GM10266 (cell line): ENCODE data around the gene SPRR2B.
"Not testable (repeated sequence)": the region's sequence is repeated elsewhere in the genome, so short reads cannot be mapped to it uniquely, and the experiment has no call there.

Experiments
- DNase-seq: peaks from one replicate; pipeline ENCODE4 v3.0.0; 2012; ENCODE audit errors: extremely low spot score
- CTCF ChIP-seq: IDR thresholded peaks from 2 replicates; pipeline ENCODE4 v1.5.1; 2012; ENCODE audit warnings: mild to moderate bottlenecking, low read depth; ENCODE audit not compliant: control insufficient read depth, insufficient read depth; ENCODE audit errors: missing control alignments

Gene SPRR2B

GRCh38 chr1:153071511-153071910, at the start of gene SPRR2B:
TSS of gene SPRR2B (minus strand) at chr1:153071611. CDS start at chr1:153070839, 772 bp downstream.
- TF ChIP-seq CTCF = no peak
- no peak for DNase-seq

DNA sequence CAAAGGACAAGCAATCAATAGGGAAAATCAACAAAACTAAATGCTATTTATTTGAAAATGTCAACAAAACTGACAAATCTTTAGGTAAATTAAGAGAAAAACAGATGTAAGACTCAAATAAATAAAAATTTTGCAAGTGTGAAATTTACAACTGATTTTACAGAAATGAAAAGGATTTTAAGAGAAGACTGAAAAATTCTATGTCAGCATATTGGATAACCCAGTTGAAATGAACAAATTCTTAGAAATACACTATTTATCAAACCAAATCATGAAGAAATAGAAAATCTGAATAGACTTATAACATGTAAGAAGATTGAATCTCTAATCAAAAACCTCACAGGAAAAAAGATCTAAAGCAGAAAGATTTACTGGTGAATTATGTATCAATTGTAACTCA, 49.5 kb upstream of the SPRR2B start:
- TF ChIP-seq CTCF = no peak
- no peak for DNase-seq

GRCh38 chr1:153119491-153119971, 48.1 kb upstream of the SPRR2B start:
- no peak for TF ChIP-seq CTCF
- no peak for DNase-seq

GRCh38 chr1:153115264-153115663, 43.9 kb upstream of the SPRR2B start:
- not testable (repeated sequence) for DNase-seq

DNA sequence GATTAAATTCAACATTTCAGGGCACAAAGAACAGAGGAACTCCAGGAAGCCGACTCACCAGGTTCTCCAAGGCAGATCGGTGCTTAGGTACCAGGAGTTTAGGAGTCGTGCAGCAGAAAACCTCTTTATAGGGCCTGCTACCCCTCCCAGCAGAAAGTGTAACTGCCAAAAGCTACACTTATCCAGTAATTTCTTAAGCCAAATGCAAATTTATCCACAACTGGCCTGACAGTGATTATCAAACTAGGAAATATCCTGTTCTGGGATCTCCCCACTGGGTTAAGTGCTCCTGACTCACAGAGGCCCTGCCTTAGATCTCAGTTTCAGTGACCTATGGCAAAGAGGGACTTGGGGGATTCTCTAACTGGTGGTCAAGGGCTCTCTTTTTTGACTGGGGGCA, 42.0 kb upstream of the SPRR2B start, which contains the start of gene SPRR2F:
TSS of gene SPRR2F (minus strand) at position 101 of the 400 bp plus-strand sequence. CDS start 783 bp downstream, outside the sequence.
- no peak for TF ChIP-seq CTCF
- no peak for DNase-seq

DNA sequence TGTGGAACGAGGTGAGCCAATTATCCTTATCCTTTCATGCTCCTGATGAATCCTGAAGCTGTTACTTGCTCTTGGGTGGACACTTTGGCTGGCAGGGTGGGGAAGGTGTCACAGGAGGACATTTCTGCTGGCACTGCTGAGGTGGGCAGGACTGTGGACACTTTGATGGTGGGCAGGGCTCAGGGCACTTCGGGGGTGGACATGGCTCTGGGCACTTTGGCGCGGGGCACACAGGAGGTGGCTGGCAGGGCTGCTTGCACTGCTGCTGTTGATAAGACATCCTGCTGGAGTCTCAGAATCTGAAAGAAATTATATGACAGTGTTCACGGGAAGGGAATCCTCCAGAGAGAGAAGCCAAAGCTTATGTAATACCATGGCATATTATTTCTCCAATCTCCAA, 41.0 kb upstream of the SPRR2B start:
- not testable (repeated sequence) for DNase-seq

DNA sequence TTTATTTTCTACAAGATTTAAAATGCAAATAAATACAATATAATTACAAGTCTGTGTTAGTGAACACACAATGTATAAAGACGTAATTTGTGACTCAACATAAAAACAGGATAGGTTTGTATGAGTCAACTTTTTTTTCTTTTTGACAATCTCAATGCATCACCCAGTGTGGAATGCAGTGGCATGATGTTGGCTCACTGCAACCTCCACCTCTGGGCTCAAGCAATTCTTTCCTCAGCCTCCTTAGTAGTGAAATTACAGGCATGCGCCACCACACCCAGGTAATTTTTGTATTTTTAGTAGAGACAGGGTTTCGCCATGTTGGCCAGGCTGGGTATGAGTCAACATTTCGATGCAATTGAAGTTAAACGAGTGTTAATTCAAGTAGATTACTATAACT, 28.8 kb upstream of the SPRR2B start:
- TF ChIP-seq CTCF = no peak
- no peak for DNase-seq

DNA sequence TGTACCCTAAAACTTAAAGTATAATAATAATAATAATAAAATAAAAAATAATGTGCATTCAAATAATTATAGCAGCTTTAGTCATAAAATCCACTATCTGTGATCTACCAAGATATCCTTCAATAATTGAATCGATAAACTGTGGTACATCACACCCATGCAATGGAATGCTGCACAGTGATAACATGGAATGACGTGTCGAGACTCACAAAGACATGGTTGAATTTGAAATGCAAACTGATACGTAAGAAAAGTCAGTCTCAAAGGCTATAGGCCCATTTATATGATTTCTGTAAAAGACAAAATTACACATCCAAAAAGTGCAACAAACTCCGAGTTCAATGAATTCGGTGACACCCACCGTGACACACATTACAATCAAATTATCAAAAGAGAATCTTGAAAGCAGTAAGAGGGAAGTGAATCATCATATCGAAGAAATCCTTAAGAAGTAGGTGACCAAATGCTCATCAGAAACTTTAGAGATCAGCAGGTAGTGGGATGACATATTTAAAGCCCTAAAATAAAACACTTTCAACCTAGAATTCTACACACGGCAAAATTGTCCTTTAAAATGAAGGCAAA, 28.1 kb upstream of the SPRR2B start:
- no peak for DNase-seq
- TF ChIP-seq CTCF = no peak
